Endodermal cell (in vitro differentiated cells): ENCODE data around the gene PROC. TPM values are rescaled to one million over a fixed set of nuclear protein-coding genes. Genes with fewer than 3 reads are reported as not detected.

Experiments used
- DNase-seq: peaks from one replicate; pipeline ENCODE4 v3.0.0-alpha.2; 2017
- H3K27ac ChIP-seq: 2 replicates; pipeline ENCODE4 v1.5.1; 2013; ENCODE audit warnings: mild to moderate bottlenecking, low read depth, low read length, moderate library complexity
- H3K27me3 ChIP-seq: 2 replicates; pipeline ENCODE4 v1.6.1; 2013; ENCODE audit warnings: mild to moderate bottlenecking, low read length, moderate library complexity; ENCODE audit not compliant: insufficient read depth, control insufficient read depth, poor library complexity, severe bottlenecking
- H3K36me3 ChIP-seq: 2 replicates; pipeline ENCODE4 v1.7.0; 2013; ENCODE audit warnings: mild to moderate bottlenecking, low read length, moderate library complexity; ENCODE audit not compliant: control insufficient read depth, insufficient read depth
- H3K4me1 ChIP-seq: one replicate; pipeline ENCODE4 v1.7.0; 2013; ENCODE audit warnings: low read length; ENCODE audit not compliant: control insufficient read depth, insufficient read depth
- H3K4me3 ChIP-seq: 2 replicates; pipeline ENCODE4 v1.5.1; 2013; ENCODE audit warnings: mild to moderate bottlenecking, low read length, moderate library complexity
- H3K9ac ChIP-seq: 2 replicates; pipeline ENCODE4 v1.6.1; 2013; ENCODE audit warnings: mild to moderate bottlenecking, low read length, moderate library complexity; ENCODE audit not compliant: poor library complexity, severe bottlenecking; ENCODE audit errors: extremely low read depth
- H3K9me3 ChIP-seq: 2 replicates; pipeline ENCODE4 v1.6.1; 2013; ENCODE audit warnings: mild to moderate bottlenecking, low read length, moderate library complexity; ENCODE audit not compliant: control insufficient read depth
- H3K27ac Mint-ChIP-seq: 2 replicates; pipeline ENCODE4 v1.8.0; 2020; ENCODE audit warnings: mixed read lengths
- H3K27me3 Mint-ChIP-seq: 2 replicates; pipeline ENCODE4 v1.8.0; 2021; ENCODE audit warnings: mild to moderate bottlenecking, mixed read lengths; ENCODE audit not compliant: insufficient read depth
- H3K36me3 Mint-ChIP-seq: 2 replicates; pipeline ENCODE4 v1.8.0; 2020; ENCODE audit warnings: low read depth, mixed read lengths
- H3K4me1 Mint-ChIP-seq: 2 replicates; pipeline ENCODE4 v1.8.0; 2020; ENCODE audit warnings: mixed read lengths
- H3K4me3 Mint-ChIP-seq: 2 replicates; pipeline ENCODE4 v1.8.0; 2020; ENCODE audit warnings: mild to moderate bottlenecking, moderate library complexity, mixed read lengths
- H3K9me3 Mint-ChIP-seq: 2 replicates; pipeline ENCODE4 v1.8.0; 2020; ENCODE audit warnings: mild to moderate bottlenecking, mixed read lengths
- CTCF ChIP-seq: fragments of 200-600 bp; sonication (generic); conservative IDR thresholded peaks from 2 replicates; pipeline ENCODE4 v1.5.0; 2021; ENCODE audit warnings: antibody characterized with exemption, mild to moderate bottlenecking
- WGBS, 2 experiments: methylation state at CpG; one replicate each; pipeline versions ENCODE4 v1.1.5 to v1.1.7; 2013; ENCODE audit warnings: missing lambda C conversion rate in 2 of 2, mixed read lengths in 1 of 2; ENCODE audit not compliant: insufficient coverage in 1 of 2, insufficient read length in 1 of 2; 5-methylcytosine and 5-hydroxymethylcytosine counted together
- total RNA-seq, 2 donors: library from RNA; stranded (reverse); fragmentation: NEBNext Ultra II Directional in 1 of 2; extraction: Animal tissue kit (Norgen Biotek cat#: 25700) in 1 of 2; gene quantifications; 2 replicates in 1 of 2; 3 replicates in 1 of 2; pipeline ENCODE4 v1.2.1, GENCODE V29; 2021

PROC gene
- total RNA-seq, 2 donors from 2014 or later: 0.46 to 0.51 TPM

GRCh38 chr2:127469974-127470373 lies 51.7 kb downstream of the PROC start:
- Histone ChIP-seq H3K4me1 (no peaks in the 10 kb centered on the region), H3K4me3 (no peak overlapping the region), H3K36me3 (peaks cover 36% of the 10 kb centered on the region), H3K9me3 (no peaks in the 10 kb centered on the region), H3K27ac (no peak overlapping the region), H3K9ac (no peak overlapping the region), H3K27me3 (no peaks in the 10 kb centered on the region)
- WGBS, 2 experiments: 93 to 94% methylated on average over 2 of the region's 2 CpGs
- Mint-ChIP-seq H3K9me3 (no peaks in the 10 kb centered on the region), H3K4me1 (peaks cover 9% of the 10 kb centered on the region), H3K27ac (no peak overlapping the region), H3K36me3 (peaks cover 22% of the 10 kb centered on the region), H3K27me3 (no peaks in the 10 kb centered on the region), H3K4me3 (no peak overlapping the region)
- TF ChIP-seq CTCF: no peak
- no peak for DNase-seq

GRCh38 chr2:127471286-127471988 lies 53.2 kb downstream of the PROC start:
- WGBS, 2 experiments: 92 to 97% methylated on average over 4 of the region's 4 CpGs
- Mint-ChIP-seq H3K9me3 (peaks cover 2% of the 10 kb centered on the region), H3K36me3 (peaks cover 22% of the 10 kb centered on the region), H3K4me3 (no peak overlapping the region), H3K27me3 (no peaks in the 10 kb centered on the region), H3K27ac (no peak overlapping the region), H3K4me1 (no peaks in the 10 kb centered on the region)
- Histone ChIP-seq H3K4me1 (no peaks in the 10 kb centered on the region), H3K36me3 (peaks cover 33% of the 10 kb centered on the region), H3K9ac (no peak overlapping the region), H3K27me3 (no peaks in the 10 kb centered on the region), H3K4me3 (no peak overlapping the region), H3K9me3 (peaks cover 9% of the 10 kb centered on the region), H3K27ac (no peak overlapping the region)
- DNase-seq: no peak
- no peak for TF ChIP-seq CTCF

DNA sequence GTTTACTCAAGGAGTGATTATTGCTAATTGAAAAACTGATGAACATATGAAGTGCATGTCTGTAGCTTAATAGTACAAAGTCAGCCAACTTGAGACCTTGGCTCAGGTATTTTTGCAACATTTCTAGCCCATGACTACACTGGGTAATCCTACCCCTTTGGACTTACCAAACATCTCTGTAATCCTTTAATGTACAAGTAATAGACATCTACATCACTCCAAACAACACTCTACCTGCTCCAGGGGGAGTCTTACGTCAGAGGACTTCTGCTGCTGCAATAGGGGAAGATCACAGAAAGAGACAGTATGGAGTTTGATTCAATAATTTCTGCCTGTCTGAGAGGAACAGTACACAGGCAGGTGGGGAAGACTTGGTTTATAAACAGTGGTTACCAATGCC lies 54.0 kb downstream of the PROC start:
- Mint-ChIP-seq H3K4me3 (no peak overlapping the region), H3K4me1 (no peaks in the 10 kb centered on the region), H3K27me3 (no peaks in the 10 kb centered on the region), H3K36me3 (peaks cover 19% of the 10 kb centered on the region), H3K27ac (no peak overlapping the region), H3K9me3 (peaks cover 2% of the 10 kb centered on the region)
- no peak for TF ChIP-seq CTCF
- H3K9me3 ChIP-seq: peaks cover 11% of the 10 kb centered on the region
- H3K4me1 ChIP-seq: no peaks in the 10 kb centered on the region
- WGBS, 2 experiments: 94% methylated on average over 1 of the region's 1 CpG; no CpG with 5 or more reads in 1 of the 2 experiments
- no peaks in the 10 kb centered on the region for H3K27me3 ChIP-seq
- no peak overlapping the region for H3K4me3 ChIP-seq
- no peak for DNase-seq
- no peak overlapping the region for H3K9ac ChIP-seq
- H3K36me3 ChIP-seq: peaks cover 32% of the 10 kb centered on the region
- no peak overlapping the region for H3K27ac ChIP-seq
